ENCODE measurements around the gene DPM2.
A peak's percentile ranks its signal among the peaks of the same experiment; 100 is the strongest.

DNA sequence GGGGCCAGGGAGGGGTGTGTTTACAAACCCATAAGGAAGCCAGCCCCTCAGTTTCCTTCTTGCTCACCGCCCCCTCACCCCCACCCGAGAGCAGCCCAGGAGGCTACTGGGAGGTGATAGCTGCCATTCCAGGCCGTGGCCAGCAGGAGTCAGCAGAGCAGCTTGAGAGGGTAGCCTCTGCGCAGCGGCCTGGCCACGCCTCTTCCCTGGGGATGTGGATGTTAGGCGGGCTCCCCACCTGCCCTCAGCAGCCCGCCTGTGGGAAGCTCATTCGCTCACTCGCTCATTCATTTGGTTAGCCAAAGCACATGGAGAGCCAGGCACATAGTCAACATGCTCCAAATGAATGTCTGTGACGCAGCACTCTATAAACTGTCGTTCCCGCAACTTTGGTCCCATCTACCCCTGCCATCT is 6.1 kb upstream of the DPM2 start:
- TF ChIP-seq, protein P1, sequence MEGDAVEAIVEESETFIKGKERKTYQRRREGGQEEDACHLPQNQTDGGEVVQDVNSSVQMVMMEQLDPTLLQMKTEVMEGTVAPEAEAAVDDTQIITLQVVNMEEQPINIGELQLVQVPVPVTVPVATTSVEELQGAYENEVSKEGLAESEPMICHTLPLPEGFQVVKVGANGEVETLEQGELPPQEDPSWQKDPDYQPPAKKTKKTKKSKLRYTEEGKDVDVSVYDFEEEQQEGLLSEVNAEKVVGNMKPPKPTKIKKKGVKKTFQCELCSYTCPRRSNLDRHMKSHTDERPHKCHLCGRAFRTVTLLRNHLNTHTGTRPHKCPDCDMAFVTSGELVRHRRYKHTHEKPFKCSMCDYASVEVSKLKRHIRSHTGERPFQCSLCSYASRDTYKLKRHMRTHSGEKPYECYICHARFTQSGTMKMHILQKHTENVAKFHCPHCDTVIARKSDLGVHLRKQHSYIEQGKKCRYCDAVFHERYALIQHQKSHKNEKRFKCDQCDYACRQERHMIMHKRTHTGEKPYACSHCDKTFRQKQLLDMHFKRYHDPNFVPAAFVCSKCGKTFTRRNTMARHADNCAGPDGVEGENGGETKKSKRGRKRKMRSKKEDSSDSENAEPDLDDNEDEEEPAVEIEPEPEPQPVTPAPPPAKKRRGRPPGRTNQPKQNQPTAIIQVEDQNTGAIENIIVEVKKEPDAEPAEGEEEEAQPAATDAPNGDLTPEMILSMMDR (IDR thresholded peaks at IDR 0.05): peak; percentile 84 to 96 (median 90)
- TF ChIP-seq POLR2A (IDR thresholded peaks at IDR 0.05) (no peak), POLR2AphosphoS5 (IDR thresholded peaks at IDR 0.05; ENCODE audit: insufficient read depth in 1 of 2, low read depth in 1 of 2) (peak in 1 of 2 donors; percentile 51)
